Measurements from ENCODE around the gene PLCB3. TPM values are rescaled to one million over a fixed set of nuclear protein-coding genes. Genes with fewer than 3 reads are reported as not detected.

Gene PLCB3
- 10 to 100 TPM; 19.5 to 55.5 (median 30.3) TPM for total RNA-seq

GRCh38 chr11:64251016-64251752 lies at the start of gene PLCB3:
TSS of gene PLCB3 (plus strand) at chr11:64251530. CDS start at chr11:64251650, 120 bp downstream.
- WGBS, 2 donors, result 1% methylated on average over 47 of the region's 75 CpGs; no CpG with 5 or more reads in 1 of the 2 donors
- Histone ChIP-seq H3K27ac (peak within 1 kb of the TSS; percentile 59 to 82 (median 80)), H3K4me3 (peak within 1 kb of the TSS; percentile 56 to 96 (median 87)), H3K9me3 (no peaks in the 10 kb centered on the region), H3K4me1 (peaks cover 26 to 49% (median 35%) of the 10 kb centered on the region in 4 donors), H3K36me3 (peaks cover under 1 to 21% (median 20%) of the 10 kb centered on the region in 4 donors), H3K27me3 (no peaks in the 10 kb centered on the region)
- TF ChIP-seq EP300 (IDR thresholded peaks at IDR 0.05), result no peak
- TF ChIP-seq POLR2A (IDR thresholded peaks at IDR 0.05), result peak in 2 of 4 donors; percentile 76 to 77
- TF ChIP-seq CTCF (IDR thresholded peaks at IDR 0.05), result peak; percentile 93 to 99 (median 94)
- peak in 1 of 2 donors; percentile 53 for TF ChIP-seq POLR2AphosphoS5 (IDR thresholded peaks at IDR 0.05)
- peak; percentile 67 to 95 for DNase-seq
- peak; percentile 71 to 82 for ATAC-seq (ENCODE audit: low FRiP score in 2 of 2)

GRCh38 chr11:64201543-64201942 lies 49.8 kb upstream of the PLCB3 start:
- H3K4me1 ChIP-seq, result peaks cover 17 to 26% (median 21%) of the 10 kb centered on the region in 4 donors
- DNase-seq (no peak), ATAC-seq (ENCODE audit: low FRiP score in 2 of 2) (no peak)
- H3K9me3 ChIP-seq, result no peaks in the 10 kb centered on the region
- H3K4me3 ChIP-seq, result no peak overlapping the region
- H3K27ac ChIP-seq, result no peak overlapping the region
- TF ChIP-seq POLR2AphosphoS5 (IDR thresholded peaks at IDR 0.05) (no peak), CTCF (IDR thresholded peaks at IDR 0.05) (no peak), EP300 (IDR thresholded peaks at IDR 0.05) (no peak), POLR2A (IDR thresholded peaks at IDR 0.05) (no peak)
- WGBS, 2 donors, result 89 to 94% methylated on average over 3 of the region's 3 CpGs
- H3K36me3 ChIP-seq, result peaks cover 38 to 83% (median 67%) of the 10 kb centered on the region in 4 donors
- no peaks in the 10 kb centered on the region for H3K27me3 ChIP-seq

GRCh38 chr11:64202992-64203391 lies 48.3 kb upstream of the PLCB3 start:
- Histone ChIP-seq H3K27ac (no peak overlapping the region), H3K4me1 (peaks cover 17 to 36% (median 28%) of the 10 kb centered on the region in 4 donors), H3K9me3 (no peaks in the 10 kb centered on the region), H3K4me3 (no peak overlapping the region), H3K36me3 (peaks cover 23 to 69% (median 53%) of the 10 kb centered on the region in 4 donors), H3K27me3 (no peaks in the 10 kb centered on the region)
- ATAC-seq (ENCODE audit: low FRiP score in 2 of 2) (no peak), DNase-seq (no peak)
- WGBS, 2 donors, result 96 to 97% methylated on average over 9 of the region's 9 CpGs
- TF ChIP-seq EP300 (IDR thresholded peaks at IDR 0.05) (no peak), CTCF (IDR thresholded peaks at IDR 0.05) (no peak), POLR2AphosphoS5 (IDR thresholded peaks at IDR 0.05) (no peak), POLR2A (IDR thresholded peaks at IDR 0.05) (no peak)

- Histone ChIP-seq H3K4me1 (peaks cover 22 to 42% (median 34%) of the 10 kb centered on the region in 4 donors), H3K9me3 (no peaks in the 10 kb centered on the region), H3K27me3 (no peaks in the 10 kb centered on the region), H3K4me3 (no peak overlapping the region), H3K36me3 (peaks cover 20 to 63% (median 47%) of the 10 kb centered on the region in 4 donors), H3K27ac (no peak overlapping the region)
- ATAC-seq (ENCODE audit: low FRiP score in 2 of 2) (no peak), DNase-seq (peak in 1 of 2 donors; percentile 54)
- 92 to 93% methylated on average over 27 of the region's 27 CpGs for WGBS, 2 donors
- no peak for TF ChIP-seq EP300 (IDR thresholded peaks at IDR 0.05)
- no peak for TF ChIP-seq POLR2A (IDR thresholded peaks at IDR 0.05)
- no peak for TF ChIP-seq POLR2AphosphoS5 (IDR thresholded peaks at IDR 0.05)
- no peak for TF ChIP-seq CTCF (IDR thresholded peaks at IDR 0.05)
Observed at GRCh38 chr11:64203421-64204079, 47.8 kb upstream of the PLCB3 start.

All from upper lobe of left lung (tissue), 6 donors.